Activated CD4-positive, alpha-beta T cell treated with anti-CD3 and anti-CD28 coated beads, Interleukin-2, amount 50 U/mL, for 16 hours (primary cell): ENCODE results near the gene MGLL.

Experiments
- DNase-seq: peaks from one replicate; pipeline ENCODE4 v3.0.0-alpha.2; 2020

The MGLL gene

GRCh38 chr3:127834771-127835170, 12.5 kb upstream of the MGLL start:
- DNase-seq = no peak

- no peak for DNase-seq
These were observed 11.1 kb upstream of the MGLL start for GRCh38 chr3:127833281-127834032.

GRCh38 chr3:127831723-127832172, 9.4 kb upstream of the MGLL start:
- DNase-seq = peak; percentile 26

- DNase-seq = no peak
These were observed 7.2 kb upstream of the MGLL start for GRCh38 chr3:127829537-127829936.

GRCh38 chr3:127827808-127828207, 5.5 kb upstream of the MGLL start:
- DNase-seq = no peak

GRCh38 chr3:127825756-127826155, 3.4 kb upstream of the MGLL start:
- DNase-seq = no peak

GRCh38 chr3:127824151-127824825, 2.0 kb upstream of the MGLL start:
- DNase-seq = no peak

GRCh38 chr3:127823426-127823857, 1.1 kb upstream of the MGLL start:
- DNase-seq = no peak

- DNase-seq = no peak
These were observed 539 bp upstream of the MGLL start for GRCh38 chr3:127822682-127823425.

- no peak for DNase-seq
These were observed 921 bp downstream of the MGLL start for GRCh38 chr3:127821394-127821793.

GRCh38 chr3:127820826-127821313, 1.4 kb downstream of the MGLL start:
- no peak for DNase-seq

- no peak for DNase-seq
These were observed 2.0 kb downstream of the MGLL start for GRCh38 chr3:127820221-127820825.

- no peak for DNase-seq
These were observed 2.7 kb downstream of the MGLL start for GRCh38 chr3:127819656-127820055.

- no peak for DNase-seq
These were observed 3.2 kb downstream of the MGLL start for GRCh38 chr3:127819086-127819485.

GRCh38 chr3:127817406-127817841, 4.9 kb downstream of the MGLL start:
- DNase-seq = no peak

- no peak for DNase-seq
These were observed 5.4 kb downstream of the MGLL start for GRCh38 chr3:127816783-127817405.

- no peak for DNase-seq
These were observed 6.4 kb downstream of the MGLL start for GRCh38 chr3:127815641-127816605.

- DNase-seq = no peak
These were observed 7.3 kb downstream of the MGLL start for GRCh38 chr3:127815001-127815400.

- no peak for DNase-seq
These were observed 8.0 kb downstream of the MGLL start for GRCh38 chr3:127814325-127814781.

GRCh38 chr3:127812151-127812550, 10.2 kb downstream of the MGLL start:
- DNase-seq = no peak

GRCh38 chr3:127811717-127812116, 10.6 kb downstream of the MGLL start:
- DNase-seq = no peak
